Left kidney (tissue), 2 donors: Measurements from ENCODE around the gene FARP1. TPM values are rescaled to one million over a fixed set of nuclear protein-coding genes. Genes with fewer than 3 reads are reported as not detected.
"Not testable (repeated sequence)": the region's sequence is repeated elsewhere in the genome, so short reads cannot be mapped to it uniquely, and the experiment has no call there.

Source experiments
- DNase-seq: peaks from one replicate; pipeline ENCODE4 v3.0.0-alpha.2; 2013
- polyA plus RNA-seq: library from polyadenylated mRNA; unstranded; fragments of 120-200 nt; gene quantifications from one replicate; pipeline ENCODE4 v1.2.1, GENCODE V29; 2013; ENCODE audit not compliant: insufficient read length

FARP1 gene
- polyA plus RNA-seq, 1 donor, result 298 TPM

DNA sequence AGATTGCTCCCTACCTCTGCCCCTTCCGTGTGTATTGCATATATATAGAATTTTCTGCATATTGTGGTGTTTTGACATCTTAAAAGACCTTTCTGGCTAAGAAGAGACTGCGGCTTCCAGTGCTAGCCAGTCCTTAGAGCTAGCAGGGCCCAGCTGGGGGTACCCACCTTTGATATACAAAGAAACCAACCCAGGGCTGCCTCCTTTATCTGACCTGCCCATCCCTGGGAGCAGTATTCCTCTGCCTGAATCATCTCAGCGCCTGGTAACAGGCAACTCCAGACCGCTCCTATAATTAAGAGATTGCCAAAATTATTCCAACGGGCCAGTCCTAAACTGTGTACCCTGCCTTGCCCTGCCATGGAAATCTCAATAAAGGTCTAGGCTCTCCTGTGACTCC is 220.4 kb downstream of the FARP1 start:
- DNase-seq, result no peak

DNA sequence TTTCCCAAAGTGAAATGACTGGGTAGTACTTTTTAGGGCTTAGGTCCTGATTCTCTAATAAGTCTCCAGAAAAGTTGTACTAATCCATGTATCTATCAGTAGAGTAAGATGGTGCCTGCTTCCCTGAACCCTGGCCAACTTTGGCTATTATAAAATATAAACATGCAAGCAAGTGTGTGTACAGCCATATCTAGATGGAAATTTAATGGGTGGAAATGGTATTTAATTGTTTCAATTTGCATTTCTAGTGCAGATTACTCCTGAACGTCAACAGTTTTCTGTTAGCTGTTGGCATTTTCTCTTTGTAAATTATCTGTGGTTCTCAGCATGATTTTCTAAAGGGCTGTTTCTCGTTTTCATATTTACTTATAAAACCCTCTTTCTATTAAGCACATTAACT is 221.3 kb downstream of the FARP1 start:
- DNase-seq, result no peak

DNA sequence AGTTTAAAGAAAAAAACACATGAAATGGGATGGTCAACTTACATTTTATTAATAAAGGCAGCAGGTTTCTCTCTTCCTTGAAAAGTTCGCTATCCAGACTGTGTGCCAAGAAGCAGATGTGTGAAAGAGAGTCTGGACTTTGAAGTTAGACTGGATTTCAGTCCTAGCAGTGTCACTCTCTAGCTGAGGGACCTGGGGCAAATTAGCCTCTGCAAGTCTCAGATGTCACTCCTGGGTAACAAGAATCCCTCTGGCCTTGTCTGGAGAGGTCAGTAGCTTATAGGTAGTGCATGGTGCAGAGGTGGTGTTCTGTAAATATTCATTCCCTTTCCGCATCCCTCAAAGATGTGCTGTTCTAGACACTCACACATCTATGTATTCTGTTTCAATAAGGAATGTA is 221.8 kb downstream of the FARP1 start:
- peak; percentile 31 for DNase-seq

DNA sequence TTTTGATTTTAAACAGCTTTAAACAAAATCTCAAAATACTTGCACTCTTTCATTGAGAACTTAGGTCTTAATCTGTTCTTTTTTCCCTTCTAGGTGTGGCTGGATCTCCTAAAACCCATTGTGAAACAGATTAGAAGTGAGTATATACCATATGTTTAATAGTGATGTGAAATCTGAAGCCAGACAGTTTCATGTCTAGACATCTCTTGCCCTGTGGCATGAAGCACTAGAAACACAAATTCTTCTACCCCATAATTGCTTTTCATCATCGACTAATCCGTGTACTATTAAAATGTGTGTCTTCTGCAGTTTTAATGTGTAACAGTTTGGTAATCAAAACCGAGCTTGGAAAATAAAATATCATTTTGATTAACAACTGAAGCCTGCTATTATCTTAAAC is 222.4 kb downstream of the FARP1 start:
- no peak for DNase-seq

DNA sequence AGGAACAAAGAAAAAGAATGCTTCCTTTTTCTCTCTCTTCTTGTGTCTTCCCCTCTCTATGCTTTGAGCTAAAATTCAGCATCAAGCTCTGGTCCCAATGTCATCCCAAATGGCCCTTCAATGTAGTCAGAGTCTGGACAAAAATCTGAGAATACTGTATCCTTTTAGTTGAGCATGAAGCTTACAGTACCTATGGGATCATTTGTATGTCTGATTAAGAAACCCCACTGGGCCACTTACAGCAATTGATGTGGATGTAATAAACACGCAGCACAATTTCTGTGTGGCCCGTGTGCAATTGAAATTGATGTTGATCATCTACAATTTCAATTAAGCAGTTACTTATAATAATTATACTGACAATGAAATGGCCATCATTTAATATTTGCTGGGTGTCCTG is 223.1 kb downstream of the FARP1 start:
- no peak for DNase-seq

DNA sequence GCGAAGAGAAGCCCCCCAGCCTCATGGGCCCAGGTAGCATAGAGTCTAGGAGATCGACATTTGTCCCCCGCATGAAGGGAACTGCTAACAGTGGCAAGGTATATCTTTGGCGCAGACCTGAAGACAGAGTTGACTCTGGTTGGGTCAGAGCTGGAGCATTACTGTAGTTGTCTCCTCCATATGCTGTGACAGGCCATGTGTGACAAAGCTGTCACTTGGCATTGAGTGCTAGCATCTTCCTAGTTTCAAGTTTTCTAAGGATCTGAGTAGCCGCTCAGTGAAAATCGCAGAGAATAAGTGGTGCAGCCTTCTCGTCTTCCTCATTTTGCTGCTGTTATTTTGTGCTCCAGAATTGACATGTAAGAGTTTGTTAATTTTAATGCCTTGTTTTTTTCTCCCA is 223.5 kb downstream of the FARP1 start:
- DNase-seq, result no peak

DNA sequence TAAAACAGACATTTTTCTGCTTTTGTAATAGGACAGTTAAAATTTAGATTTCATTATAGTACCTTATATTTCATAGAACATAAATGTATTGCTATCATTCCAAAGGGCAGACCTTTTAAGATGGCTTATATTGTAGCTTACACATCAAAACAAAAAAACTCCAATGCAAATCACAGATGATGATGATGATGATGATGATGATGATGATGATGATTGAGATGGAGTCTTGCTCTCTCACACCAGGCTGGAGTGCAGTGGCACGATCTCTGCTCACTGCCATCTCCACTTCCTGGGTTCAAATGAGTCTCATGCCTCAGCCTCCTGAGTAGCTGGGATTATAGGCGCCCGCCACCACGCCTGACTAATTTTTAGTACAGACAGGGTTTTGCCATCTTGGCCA is 224.1 kb downstream of the FARP1 start:
- DNase-seq, result no peak

DNA sequence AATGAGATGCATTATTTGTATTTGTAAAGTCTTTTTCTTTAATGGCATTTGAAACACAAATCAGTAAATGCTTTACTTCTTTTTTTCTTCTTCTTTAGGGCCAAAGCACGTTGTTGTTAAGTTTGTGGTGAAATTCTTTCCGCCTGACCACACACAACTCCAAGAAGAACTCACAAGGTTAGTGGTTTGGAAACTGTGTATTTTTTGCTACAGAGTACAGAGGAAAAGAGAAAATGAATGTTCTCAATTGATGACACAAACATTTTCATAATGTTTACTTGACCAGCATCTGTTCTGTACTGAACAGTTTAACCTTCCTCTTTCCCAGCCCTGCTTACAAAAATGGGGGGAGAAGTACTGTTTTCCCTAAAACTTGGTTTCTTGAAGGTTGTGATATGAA is 225.1 kb downstream of the FARP1 start:
- DNase-seq, result no peak

DNA sequence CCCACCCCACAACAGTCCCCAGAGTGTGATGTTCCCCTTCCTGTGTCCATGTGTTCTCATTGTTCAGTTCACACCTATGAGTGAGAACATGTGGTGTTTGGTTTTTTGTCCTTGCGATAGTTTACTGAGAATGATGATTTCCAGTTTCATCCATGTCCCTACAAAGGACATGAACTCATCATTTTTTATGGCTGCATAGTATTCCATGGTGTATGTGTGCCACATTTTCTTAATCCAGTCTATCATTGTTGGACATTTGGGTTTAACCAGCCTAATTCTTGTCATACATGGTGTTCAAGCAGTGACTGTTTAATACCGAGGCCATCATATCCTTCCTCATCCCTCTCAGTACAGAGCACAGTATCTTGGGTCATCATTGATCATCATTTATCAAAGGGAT is 226.6 kb downstream of the FARP1 start:
- DNase-seq, result not testable (repeated sequence)

DNA sequence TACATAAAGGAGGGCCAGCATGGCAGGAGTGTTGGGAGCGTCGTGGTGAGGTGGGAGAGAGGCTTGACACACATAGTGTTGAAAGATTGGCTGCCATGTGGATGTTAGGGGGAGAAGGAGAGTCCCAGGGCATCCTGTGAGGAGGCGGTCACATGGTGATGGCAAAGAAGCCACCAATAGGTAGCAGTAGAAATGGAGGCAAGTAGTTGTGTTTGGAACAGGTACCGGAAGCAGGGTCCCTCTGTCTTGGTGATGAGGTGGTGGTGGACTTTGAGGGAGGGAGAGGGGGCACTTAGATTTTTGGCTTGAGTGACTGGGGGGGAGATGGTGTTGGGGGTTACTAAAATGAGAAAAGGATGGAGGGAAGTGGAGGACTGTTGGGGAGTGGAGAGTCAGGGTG is 227.4 kb downstream of the FARP1 start:
- no peak for DNase-seq

DNA sequence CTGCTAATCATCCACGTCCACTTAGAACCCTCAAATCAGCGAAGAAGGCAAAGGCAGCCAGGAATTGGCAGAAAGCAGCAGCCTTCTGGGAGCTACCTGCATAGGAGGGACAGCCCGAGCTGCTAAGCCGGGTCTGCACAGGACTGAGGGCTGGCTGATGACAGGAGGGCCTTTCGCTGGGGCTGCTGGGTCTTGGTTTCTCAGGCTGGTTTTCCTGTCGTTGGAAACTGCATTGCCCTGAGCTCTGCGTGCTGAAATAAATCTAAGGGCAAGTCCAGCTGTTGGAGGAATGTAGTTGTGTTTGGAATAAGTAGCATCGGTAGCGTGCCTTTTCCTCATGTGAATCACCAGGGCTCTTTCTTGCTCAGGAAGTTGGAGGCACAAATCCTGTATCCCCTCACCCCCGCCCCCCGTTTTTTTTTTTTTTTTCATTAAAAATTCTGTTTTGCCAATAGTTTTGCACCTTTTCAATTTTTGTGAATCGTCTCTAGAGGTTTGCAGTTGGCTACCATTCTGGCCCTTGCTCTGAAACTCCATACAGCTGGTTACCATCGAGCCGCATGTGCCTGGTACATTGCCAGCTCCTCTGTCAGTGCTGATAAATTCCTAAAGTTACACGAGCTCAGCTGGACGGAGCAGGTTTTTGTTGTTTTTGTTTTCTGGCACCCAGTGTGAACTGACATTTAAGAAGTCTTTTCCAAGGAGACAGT is 228.1 kb downstream of the FARP1 start:
- DNase-seq, result peak; percentile 62

DNA sequence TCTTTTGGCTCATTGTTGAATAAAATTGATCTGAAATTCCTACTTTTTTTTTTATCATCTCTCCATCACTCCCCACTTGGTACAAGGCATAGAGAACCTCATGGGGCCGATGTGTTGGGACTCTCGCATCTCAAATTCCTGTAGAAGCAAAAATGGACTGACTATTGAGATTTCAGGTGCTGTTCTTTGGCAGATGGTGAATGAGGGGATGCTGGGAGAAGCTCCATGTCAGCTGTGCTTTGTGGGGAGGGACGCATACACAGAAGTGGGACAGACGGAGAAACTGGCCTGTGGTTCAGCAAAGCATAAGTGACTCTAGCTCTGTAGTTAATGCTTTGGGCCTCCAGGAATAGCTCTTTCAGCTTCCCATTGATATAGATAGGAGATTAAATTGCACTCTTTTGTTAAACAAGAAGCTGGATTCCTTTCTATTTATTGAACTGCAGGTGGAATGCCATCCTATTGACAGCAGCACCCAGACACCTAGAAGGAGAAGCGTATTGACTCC is 228.7 kb downstream of the FARP1 start:
- DNase-seq, result no peak

DNA sequence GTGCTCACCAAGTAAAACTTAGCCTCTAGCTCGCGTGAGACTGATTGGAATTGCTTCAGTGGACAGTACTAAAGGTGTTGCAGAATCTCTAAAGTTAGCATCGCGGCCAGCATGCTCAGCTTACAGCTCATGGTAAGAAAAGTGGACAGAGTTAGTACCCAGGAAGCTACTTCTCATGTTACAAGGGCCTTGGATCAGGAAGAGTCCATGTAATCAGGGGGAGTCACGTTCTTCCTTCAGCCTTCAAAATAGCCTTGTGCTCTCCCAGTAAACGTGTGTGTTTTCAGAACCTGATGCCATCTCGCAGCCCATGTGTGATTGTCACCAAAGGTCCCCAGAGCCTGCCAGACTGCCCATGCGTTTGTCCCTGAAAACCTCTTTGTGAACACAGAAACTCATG is 230.0 kb downstream of the FARP1 start:
- peak; percentile 86 for DNase-seq

DNA sequence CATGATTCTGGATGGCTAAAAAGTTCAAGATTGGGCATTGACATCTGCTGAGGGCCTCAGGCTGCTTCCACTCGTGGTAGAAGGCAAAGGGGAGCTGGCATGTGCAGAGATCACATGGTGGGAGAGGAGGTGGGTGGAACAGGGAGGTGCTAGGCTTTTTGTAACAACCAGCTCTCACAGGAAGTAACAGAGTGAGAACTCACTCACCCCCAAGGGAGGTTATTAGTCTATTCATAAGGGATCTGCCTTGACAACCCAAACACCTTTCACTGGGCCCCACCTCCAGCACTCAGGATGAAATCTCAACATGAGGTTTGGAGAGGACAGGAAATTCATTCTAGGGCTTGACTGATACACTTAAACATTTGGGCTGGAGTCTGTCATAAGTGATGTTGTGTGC is 231.9 kb downstream of the FARP1 start:
- DNase-seq, result no peak

DNA sequence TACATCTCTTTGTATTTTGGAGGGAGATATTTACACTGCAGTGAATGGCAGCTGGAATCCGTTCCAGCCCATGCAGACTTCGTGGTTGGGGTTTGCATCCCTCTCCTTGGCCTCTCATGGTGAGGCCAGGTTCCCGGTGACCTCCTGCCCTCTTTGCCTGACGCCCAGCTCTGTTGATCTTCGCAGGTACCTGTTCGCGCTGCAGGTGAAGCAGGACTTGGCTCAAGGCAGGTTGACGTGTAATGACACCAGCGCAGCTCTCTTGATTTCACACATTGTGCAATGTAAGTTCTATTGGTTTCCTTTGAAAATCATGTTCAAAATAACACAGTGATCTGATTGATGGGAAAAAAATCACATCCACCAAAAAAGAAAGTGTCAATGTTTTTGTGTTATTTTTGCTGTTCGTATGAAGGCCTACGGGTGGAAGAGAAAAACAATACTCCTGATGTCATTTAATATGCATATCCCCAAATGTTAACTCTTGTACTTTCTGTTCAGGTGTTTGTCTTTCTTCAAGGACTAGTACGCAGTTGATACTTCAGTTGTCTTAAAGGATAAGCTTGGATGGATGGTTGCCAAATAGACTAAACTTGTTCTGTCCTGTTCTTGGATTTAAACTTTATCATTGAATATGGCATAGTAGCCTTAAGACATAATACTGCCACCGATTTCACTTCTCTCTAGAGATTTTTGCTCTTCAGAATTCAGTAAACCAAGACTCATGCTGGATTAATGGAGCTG is 234.9 kb downstream of the FARP1 start:
- DNase-seq, result no peak

DNA sequence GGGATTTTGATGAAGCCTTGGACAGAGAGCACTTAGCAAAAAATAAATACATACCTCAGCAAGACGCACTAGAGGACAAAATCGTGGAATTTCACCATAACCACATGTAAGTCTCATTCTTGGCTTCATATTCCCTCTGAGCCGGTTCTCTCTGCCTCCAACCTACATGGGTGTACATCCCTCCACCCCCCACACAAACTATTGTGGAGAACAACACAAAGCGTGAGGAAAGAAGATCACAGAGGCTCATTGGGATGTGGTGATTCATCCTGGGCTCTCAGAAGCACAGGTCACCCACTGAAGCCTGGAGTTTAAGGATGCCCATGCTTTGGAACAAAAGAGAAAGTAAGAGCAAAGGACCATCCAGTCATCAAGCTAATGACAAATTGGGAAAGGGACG is 241.8 kb downstream of the FARP1 start:
- no peak for DNase-seq

DNA sequence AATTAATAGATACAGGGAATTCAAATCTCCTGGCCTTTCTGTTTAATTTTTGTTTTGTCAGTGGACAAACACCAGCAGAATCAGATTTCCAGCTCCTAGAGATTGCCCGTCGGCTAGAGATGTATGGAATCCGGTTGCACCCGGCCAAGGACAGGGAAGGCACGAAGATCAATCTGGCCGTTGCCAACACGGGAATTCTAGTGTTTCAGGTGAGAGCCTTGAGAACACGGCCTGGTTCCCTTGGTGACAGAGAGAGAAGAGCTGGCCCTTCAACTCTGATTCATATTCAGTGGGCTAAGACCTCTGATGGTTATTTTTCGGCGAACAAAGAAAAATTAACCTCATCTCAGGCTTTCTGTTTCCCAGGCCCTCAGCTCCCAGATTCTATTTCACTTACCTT is 242.7 kb downstream of the FARP1 start:
- DNase-seq, result no peak

DNA sequence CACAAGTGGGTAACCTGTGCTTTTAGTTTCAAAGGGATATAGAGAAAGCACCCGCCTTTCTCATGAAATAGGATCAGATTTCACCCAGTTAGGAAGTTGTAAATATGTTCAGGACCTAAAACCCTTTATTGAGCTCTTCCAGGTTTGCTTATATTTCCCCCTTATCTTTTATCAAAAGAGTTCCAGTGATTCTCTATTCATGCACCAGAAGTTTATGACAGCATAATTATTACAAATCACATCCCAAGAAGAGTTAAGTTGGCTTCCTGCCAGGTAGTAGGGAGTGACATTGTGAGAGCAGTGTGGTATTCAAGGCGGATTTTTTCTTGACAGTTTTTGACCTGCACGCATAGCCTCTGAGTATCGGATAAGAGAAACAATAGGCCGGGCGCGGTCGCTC is 243.7 kb downstream of the FARP1 start:
- no peak for DNase-seq

DNA sequence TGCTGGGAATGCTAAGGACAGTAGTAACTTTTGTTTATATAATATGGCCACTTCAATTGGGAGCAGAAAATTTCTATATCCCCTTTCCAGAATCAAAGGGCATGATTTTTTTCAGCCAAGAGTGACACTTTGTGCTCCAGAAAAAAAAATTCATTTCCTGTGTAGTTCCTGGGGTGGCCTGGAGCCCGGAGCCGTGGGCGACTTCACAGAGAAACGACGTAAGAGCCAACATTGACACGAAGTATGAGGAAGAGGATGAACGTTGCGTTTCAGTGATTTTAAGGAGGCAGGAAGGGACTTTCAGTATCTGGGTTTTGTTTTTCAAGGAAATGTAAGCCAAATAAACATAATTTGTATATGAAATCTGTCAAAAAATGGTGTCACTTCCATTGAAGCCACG is 246.4 kb downstream of the FARP1 start:
- no peak for DNase-seq

DNA sequence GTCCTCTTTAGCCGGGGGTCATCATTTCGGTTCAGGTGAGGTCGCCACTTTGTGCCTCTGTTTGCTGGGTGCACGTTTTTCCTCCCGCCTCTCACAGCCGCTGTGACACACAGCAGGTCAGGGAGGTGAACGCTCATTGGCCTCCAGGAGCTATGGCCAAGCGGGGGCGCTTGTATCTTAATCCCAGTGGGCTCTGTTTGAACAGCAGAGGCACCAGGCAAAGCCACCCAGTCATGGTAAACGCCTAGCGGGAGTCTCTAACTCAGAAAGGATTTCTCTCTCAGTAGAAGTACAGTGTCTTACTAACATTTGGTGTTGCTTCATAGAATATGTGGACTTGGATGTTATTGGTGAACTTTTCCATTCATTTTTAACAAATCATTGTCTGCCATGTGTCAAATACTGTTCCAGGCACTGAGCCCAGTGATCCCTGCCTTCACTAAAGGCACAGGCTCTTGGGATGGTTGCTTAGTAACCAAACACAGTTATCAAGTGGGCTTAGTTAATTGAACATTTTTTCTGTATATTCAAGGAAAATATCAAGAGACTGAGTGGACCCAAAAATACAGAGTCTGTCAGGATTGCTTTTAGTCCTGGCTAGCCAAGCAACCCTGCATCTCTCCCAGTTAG is 247.3 kb downstream of the FARP1 start:
- DNase-seq, result no peak

DNA sequence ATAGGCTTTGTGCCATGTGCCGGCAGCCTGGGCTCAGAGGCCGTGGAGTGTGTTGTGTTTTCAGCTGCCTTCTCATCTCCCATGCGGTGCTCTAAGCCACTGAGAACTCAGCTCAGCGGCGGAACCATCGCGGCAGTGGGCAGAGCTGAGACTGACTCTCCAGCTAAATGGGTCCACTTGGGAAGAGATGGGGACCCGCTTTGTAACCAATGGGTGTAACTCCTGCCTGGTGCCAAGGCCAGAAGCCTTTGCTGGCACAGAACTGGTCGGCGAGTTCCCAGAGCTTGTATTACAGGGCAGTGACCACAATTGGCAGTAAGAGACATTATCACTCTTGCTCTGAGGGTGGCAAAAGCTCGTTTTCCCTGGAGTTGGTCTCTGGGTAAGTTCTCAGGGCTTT is 251.0 kb downstream of the FARP1 start:
- DNase-seq, result no peak

DNA sequence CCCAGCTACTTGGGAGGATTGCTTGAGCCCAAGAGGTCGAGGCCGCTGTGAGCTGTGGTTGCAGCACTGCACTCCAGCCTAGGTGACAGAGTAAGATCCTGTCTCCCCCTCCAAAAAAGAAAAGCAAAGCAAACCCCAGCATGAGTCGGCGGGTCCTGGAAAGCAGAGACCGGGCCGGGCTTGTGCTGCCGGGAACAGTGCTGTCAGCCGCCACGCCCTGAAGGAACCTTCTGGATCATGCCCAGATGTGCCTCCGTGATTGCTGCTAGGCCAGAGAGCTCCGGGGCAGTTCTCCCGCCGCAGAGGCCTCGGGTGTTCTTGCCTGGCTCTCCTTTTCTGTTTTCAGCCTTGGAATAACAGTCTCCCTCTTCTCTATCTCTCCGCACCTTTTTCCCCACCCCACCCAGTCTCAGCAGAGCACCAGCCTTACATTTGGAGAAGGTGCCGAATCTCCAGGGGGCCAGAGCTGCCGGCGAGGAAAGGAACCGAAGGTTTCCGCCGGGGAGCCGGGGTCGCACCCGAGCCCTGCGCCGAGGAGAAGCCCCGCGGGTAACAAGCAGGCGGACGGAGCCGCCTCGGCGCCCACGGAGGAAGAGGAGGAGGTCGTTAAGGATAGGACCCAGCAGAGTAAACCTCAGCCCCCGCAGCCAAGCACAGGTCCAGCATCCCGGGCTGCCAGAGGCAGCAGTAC is 252.1 kb downstream of the FARP1 start:
- no peak for DNase-seq
